SK-N-SH (cell line): ENCODE data around the gene TACC2. TPM values are rescaled to one million over a fixed set of nuclear protein-coding genes. Genes with fewer than 3 reads are reported as not detected.

Experiments used
- CTCF ChIA-PET: fragments of 300-600, 350-600 bp; formaldehyde crosslinking; extraction: SDS; loops from one replicate; lab custom pipeline; 2021; lab: Yijun Ruan, JAX
- POLR2A ChIA-PET: fragments of 350-600 bp; sonication (Branson Sonifier 250); formaldehyde crosslinking; extraction: SDS; loops from one replicate; lab custom pipeline; 2020; ENCODE audit warnings: antibody characterized with exemption, inconsistent platforms; lab: Yijun Ruan, JAX
- DNase-seq: peaks from one replicate; pipeline ENCODE4 v3.0.0; 2012
- H2AFZ ChIP-seq: fragments of 200-600 bp; sonication (generic); 2 replicates; pipeline ENCODE4 v1.8.1; 2016; ENCODE audit warnings: antibody characterized with exemption, mild to moderate bottlenecking, low read depth
- H3F3A ChIP-seq: fragments of 200-600 bp; sonication (generic); replicated peaks from 2 replicates; pipeline ENCODE3; 2016; ENCODE audit warnings: antibody characterized with exemption, mild to moderate bottlenecking; ENCODE audit not compliant: insufficient read depth
- H3K27ac ChIP-seq, 2 experiments: fragments of 200-500 bp in 1 of 2; fragments of 200-600 bp in 1 of 2; sonication (Bioruptor generic) in 1 of 2; sonication (generic), shearing (Covaris generic) in 1 of 2; 2 replicates each; pipeline versions ENCODE4 v1.5.1 to v1.6.1; 2014 to 2016; ENCODE audit warnings: low read depth in 2 of 2, inconsistent platforms in 1 of 2, low read length in 1 of 2, mild to moderate bottlenecking in 1 of 2, mixed read lengths in 1 of 2
- H3K27me3 ChIP-seq: fragments of 200-600 bp; sonication (generic), shearing (Covaris generic); 2 replicates; pipeline ENCODE4 v1.6.1; 2016; ENCODE audit warnings: mixed run types; ENCODE audit not compliant: insufficient read depth
- H3K36me3 ChIP-seq, 2 experiments: fragments of 200-500 bp in 1 of 2; fragments of 200-600 bp in 1 of 2; sonication (Bioruptor generic) in 1 of 2; sonication (generic) in 1 of 2; replicated peaks in 1 of 2; 2 replicates each; pipeline versions ENCODE3 to v1.5.1; 2014 to 2016; ENCODE audit warnings: low read length in 1 of 2, mild to moderate bottlenecking in 1 of 2; ENCODE audit not compliant: insufficient read depth in 2 of 2, control insufficient read depth in 1 of 2
- H3K4me1 ChIP-seq, 2 experiments: fragments of 200-500 bp in 1 of 2; fragments of 200-600 bp in 1 of 2; sonication (Bioruptor generic) in 1 of 2; sonication (generic), shearing (Covaris generic) in 1 of 2; 2 replicates each; pipeline versions ENCODE4 v1.5.1 to v1.6.1; 2014 to 2016; ENCODE audit warnings: low read depth in 1 of 2, low read length in 1 of 2, mixed run types in 1 of 2; ENCODE audit not compliant: insufficient read depth in 2 of 2, control insufficient read depth in 1 of 2
- H3K4me2 ChIP-seq: fragments of 200-600 bp; sonication (generic), shearing (Covaris generic); 2 replicates; pipeline ENCODE4 v1.6.1; 2017; ENCODE audit warnings: mixed run types
- H3K4me3 ChIP-seq, 2 experiments: fragments of 200-500 bp in 1 of 2; fragments of 200-600 bp in 1 of 2; sonication (Bioruptor generic) in 1 of 2; sonication (generic), shearing (Covaris generic) in 1 of 2; 2 replicates each; pipeline versions ENCODE4 v1.5.1 to v1.8.1; 2014 to 2016; ENCODE audit warnings: low read depth in 2 of 2, inconsistent platforms in 1 of 2, low read length in 1 of 2, mild to moderate bottlenecking in 1 of 2, mixed read lengths in 1 of 2, moderate library complexity in 1 of 2
- H3K79me2 ChIP-seq: fragments of 200-600 bp; sonication (generic); 2 replicates; pipeline ENCODE4 v1.8.1; 2017; ENCODE audit warnings: mild to moderate bottlenecking; ENCODE audit not compliant: insufficient read depth
- H3K9ac ChIP-seq: fragments of 200-600 bp; sonication (generic); 2 replicates; pipeline ENCODE4 v1.6.1; 2017; ENCODE audit warnings: mixed run types
- H3K9me2 ChIP-seq: fragments of 200-600 bp; sonication (generic); 2 replicates; pipeline ENCODE4 v1.6.1; 2017; ENCODE audit warnings: mixed run types
- H3K9me3 ChIP-seq: fragments of 200-600 bp; sonication (generic); 2 replicates; pipeline ENCODE4 v1.6.1; 2017; ENCODE audit warnings: mixed run types, mild to moderate bottlenecking, moderate library complexity
- H4K20me1 ChIP-seq: fragments of 200-600 bp; sonication (generic); 2 replicates; pipeline ENCODE4 v1.6.1; 2017; ENCODE audit warnings: mild to moderate bottlenecking, mixed run types; ENCODE audit not compliant: insufficient read depth
- ELF1 ChIP-seq: IDR thresholded peaks from 2 replicates; pipeline ENCODE4 v1.4.0; 2012
- EP300 ChIP-seq, 2 experiments: IDR thresholded peaks; 2 replicates each; pipeline versions ENCODE4 v1.4.0 to v1.6.1; 2012; ENCODE audit warnings: borderline replicate concordance in 1 of 2, low read depth in 1 of 2, low read length in 1 of 2
- MEF2A ChIP-seq: IDR thresholded peaks from 2 replicates; pipeline ENCODE4 v1.4.0; 2012; ENCODE audit warnings: low read depth, borderline replicate concordance
- RCOR1 ChIP-seq: fragments of 150-350 bp; IDR thresholded peaks from 2 replicates; pipeline ENCODE4 v1.6.1; 2017; ENCODE audit warnings: antibody characterized with exemption, low read length
- TCF12 ChIP-seq: IDR thresholded peaks from 2 replicates; pipeline ENCODE4 v1.4.0; 2012
- TEAD4 ChIP-seq: IDR thresholded peaks from 2 replicates; pipeline ENCODE4 v1.4.0; 2012; ENCODE audit warnings: mild to moderate bottlenecking, borderline replicate concordance; ENCODE audit not compliant: insufficient read depth
- WGBS: methylation state at CpG from one replicate; pipeline ENCODE4 v1.1.6; 2017; ENCODE audit warnings: low lambda C conversion rate; 5-methylcytosine and 5-hydroxymethylcytosine counted together
- polyA plus RNA-seq, 3 experiments: library from polyadenylated mRNA; depleted of rRNA; stranded (reverse); fragments of >200 nt; gene quantifications; 2 replicates each; pipeline ENCODE4 v1.2.3, GENCODE V29; 2012
- TF ChIP-seq, protein P1 (sequence below): IDR thresholded peaks from 2 replicates; pipeline ENCODE4 v1.4.0; 2012; ENCODE audit warnings: low read depth, borderline replicate concordance

TACC2 gene
- polyA plus RNA-seq, 1 of the 3 experiments (the other 2 are of a cell fraction), result 8.8 TPM

DNA sequence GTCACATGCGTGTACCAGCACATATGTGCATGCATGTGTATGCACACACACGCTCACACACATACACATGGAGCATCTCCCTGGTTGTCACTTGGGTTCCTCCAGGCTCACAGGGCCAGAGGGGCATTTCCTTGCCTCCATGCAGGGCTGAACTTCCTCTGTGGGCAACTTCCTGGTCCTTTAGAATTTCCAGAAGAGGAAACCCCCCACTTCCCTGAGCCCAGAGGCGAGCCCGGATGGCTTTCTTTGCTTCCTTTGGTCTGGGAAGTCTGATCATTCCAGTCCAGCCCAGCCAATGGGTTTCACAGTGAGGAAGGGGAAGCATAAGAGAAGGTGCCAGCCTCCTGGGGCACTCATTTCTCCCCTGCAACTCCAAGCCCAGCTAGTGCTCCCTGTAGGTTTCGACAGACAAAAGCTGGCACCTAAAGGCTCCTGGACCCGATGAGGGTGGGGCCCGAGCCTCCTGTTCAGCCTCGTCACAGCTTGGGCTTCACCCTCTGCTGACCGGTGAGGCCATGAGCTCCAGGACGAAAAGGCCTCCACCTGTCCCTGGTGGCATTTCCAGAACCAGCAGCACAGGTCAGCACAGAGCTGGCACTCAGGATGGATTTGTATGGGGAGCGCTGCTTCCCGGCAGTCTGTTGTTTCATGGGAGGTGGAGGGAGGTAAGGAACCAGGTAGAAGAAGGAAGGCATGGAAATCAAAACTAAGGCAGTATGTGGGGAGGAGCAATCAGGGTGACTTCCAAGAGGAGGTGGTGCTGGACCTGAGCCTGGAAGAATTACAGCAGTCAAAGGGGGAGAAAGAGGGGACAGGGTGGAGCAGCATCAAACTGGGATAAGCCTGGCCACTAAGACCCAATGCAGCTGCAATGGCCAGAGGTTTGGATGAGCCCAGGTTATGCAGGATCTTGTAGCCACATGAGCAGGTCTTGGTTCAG lies 305.8 kb downstream of the TACC2 start:
- 76% methylated on average over 10 of the region's 12 CpGs for WGBS
- TF ChIP-seq TCF12 (no peak), TEAD4 (no peak), RCOR1 (no peak), MEF2A (no peak)
- TF ChIP-seq, all 33 proteins: peak for 0
- H3K4me1 ChIP-seq, result no peaks in the 10 kb centered on the region; a peak in 1 of 4 replicates
- no peak overlapping the region for H2AFZ ChIP-seq
- H3K9ac ChIP-seq, result no peak overlapping the region
- no peak overlapping the region for H3K4me2 ChIP-seq
- no peak overlapping the region for H3K27ac ChIP-seq
- CTCF ChIA-PET, result interaction anchor here (0.6 to 7.6 kb wide), 3 partner anchors 140 to 270 kb away, joined by 3 to 139 read pairs (median 3); no protein-coding TSS in a partner anchor
- no peaks in the 10 kb centered on the region for H3K9me3 ChIP-seq
- no peaks in the 10 kb centered on the region for H3K36me3 ChIP-seq
- H3K4me3 ChIP-seq, result no peak overlapping the region
- H3K9me2 ChIP-seq, result no peaks in the 10 kb centered on the region
- POLR2A ChIA-PET, result no interaction called here
- no peaks in the 10 kb centered on the region for H3F3A ChIP-seq
- H4K20me1 ChIP-seq, result no peaks in the 10 kb centered on the region
- H3K27me3 ChIP-seq, result no peaks in the 10 kb centered on the region; the same call in 1 of the 2 replicates
- DNase-seq, result no peak
- H3K79me2 ChIP-seq, result no peaks in the 10 kb centered on the region

DNA sequence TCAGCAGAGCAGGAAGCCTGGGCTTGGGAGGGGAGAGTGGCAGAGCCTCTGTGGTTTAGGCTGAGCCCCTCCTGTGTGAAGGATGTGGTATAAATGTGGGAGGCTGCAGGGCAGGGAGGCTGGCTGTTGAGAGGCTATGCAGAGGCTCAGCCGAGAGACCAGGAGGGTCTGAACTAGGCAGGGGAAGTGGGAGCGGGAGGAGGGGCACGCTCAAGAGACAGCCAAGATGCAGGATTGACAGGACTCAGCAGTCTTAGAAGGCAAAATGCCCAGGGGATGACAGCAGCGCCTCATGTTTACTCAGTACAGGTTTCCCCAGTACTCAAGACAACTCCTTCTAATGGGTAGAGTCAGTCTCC lies 306.5 kb downstream of the TACC2 start:
- DNase-seq, result no peak
- no peaks in the 10 kb centered on the region; a peak in 1 of 4 replicates for H3K4me1 ChIP-seq
- H3K9ac ChIP-seq, result no peak overlapping the region
- TF ChIP-seq EP300 (IDR thresholded peaks at IDR 0.05; ENCODE audit: borderline replicate concordance in 1 of 2, low read depth in 1 of 2, low read length in 1 of 2) (no peak), ELF1 (no peak)
- TF ChIP-seq, protein P1, sequence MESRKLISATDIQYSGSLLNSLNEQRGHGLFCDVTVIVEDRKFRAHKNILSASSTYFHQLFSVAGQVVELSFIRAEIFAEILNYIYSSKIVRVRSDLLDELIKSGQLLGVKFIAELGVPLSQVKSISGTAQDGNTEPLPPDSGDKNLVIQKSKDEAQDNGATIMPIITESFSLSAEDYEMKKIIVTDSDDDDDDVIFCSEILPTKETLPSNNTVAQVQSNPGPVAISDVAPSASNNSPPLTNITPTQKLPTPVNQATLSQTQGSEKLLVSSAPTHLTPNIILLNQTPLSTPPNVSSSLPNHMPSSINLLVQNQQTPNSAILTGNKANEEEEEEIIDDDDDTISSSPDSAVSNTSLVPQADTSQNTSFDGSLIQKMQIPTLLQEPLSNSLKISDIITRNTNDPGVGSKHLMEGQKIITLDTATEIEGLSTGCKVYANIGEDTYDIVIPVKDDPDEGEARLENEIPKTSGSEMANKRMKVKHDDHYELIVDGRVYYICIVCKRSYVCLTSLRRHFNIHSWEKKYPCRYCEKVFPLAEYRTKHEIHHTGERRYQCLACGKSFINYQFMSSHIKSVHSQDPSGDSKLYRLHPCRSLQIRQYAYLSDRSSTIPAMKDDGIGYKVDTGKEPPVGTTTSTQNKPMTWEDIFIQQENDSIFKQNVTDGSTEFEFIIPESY, result no peak
- TF ChIP-seq, all 33 proteins: peak for 0
- ChIA-PET CTCF (interaction anchor here (0.6 to 7.6 kb wide), 3 partner anchors 139 to 839 kb away, joined by 3 to 139 read pairs (median 3); no protein-coding TSS in a partner anchor), POLR2A (no interaction called here)
- Histone ChIP-seq H3K4me3 (no peak overlapping the region), H3F3A (no peaks in the 10 kb centered on the region), H3K9me2 (no peaks in the 10 kb centered on the region), H2AFZ (no peak overlapping the region), H3K27me3 (no peaks in the 10 kb centered on the region; the same call in 1 of the 2 replicates), H3K9me3 (no peaks in the 10 kb centered on the region), H4K20me1 (no peaks in the 10 kb centered on the region), H3K27ac (no peak overlapping the region), H3K4me2 (no peak overlapping the region), H3K36me3 (no peaks in the 10 kb centered on the region), H3K79me2 (no peaks in the 10 kb centered on the region)
- 84% methylated on average over 4 of the region's 4 CpGs for WGBS
